ENCODE measurements around the gene EPHA2.
"Not testable (repeated sequence)": the region's sequence is repeated elsewhere in the genome, so short reads cannot be mapped to it uniquely, and the experiment has no call there.

Gene EPHA2

DNA sequence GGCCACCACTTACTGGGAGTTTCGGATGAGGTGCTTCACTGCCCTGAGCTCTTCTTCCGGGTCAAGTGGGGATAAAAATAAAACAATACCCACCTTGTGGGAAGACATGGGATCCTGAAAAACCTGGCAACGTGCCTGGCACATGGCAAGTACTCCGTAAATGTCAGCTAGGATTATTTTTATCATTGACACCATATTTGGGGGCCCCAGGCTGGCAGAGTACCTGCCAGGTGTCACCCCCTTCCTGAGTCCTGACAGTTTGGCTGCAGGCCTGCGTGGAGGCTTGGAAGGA lies 9.2 kb upstream of the EPHA2 start:
- H3K4me1 Mint-ChIP-seq, result peaks cover 78% of the 10 kb centered on the region
- H3K27ac Mint-ChIP-seq, result peak overlapping the region in 1 of 2 donors; percentile 29
- DNase-seq, result no peak
- no peaks in the 10 kb centered on the region for H3K9me3 Mint-ChIP-seq
- ATAC-seq, result no peak
- peaks cover 64% of the 10 kb centered on the region for H3K27me3 Mint-ChIP-seq
- no peak overlapping the region for H3K4me3 Mint-ChIP-seq

DNA sequence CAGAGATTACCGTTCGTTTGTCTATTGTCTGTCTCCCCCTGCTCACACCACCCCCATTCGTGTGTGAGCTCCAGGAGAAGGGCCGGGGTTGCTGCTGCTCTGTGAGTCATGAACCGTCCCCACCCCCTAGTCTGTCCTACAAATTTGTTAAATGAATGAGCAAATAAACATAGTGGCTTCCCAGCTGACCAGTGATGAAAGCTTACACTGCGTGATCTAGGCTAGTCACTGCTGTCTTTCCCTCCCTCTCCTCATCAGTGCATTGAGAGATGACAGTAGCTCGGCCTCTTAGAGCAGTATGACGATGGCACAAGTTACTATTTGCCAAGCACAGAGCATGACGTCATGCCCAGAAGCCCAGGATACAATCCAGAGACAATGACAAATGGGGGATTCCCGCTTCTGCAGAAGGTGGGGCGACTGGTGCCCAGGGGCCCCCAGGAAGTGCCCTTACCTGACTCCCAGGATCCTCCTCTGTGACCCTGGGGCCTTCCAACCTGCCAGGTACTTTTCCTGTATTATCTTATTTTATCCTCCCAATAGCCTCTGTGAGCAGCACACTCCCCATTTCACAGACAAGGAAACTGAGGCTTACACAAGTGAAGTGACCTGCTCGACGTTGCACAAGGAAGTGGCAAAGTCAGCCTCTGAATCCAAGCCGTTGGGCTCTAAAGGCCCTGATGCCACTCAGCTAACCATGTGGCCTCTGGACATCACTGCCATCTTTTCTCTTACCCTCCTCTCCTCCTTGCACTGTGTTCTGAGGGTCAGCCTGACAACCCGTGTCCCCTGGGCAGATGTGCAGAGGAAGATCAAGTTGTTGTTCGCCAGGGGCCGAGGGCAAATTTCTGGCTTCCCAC lies 8.6 kb upstream of the EPHA2 start:
- DNase-seq (no peak), ATAC-seq (peak; percentile 21)
- Mint-ChIP-seq H3K4me3 (peak overlapping the region in 1 of 2 donors; percentile 60), H3K27ac (no peak overlapping the region), H3K27me3 (peaks cover 58% of the 10 kb centered on the region), H3K9me3 (no peaks in the 10 kb centered on the region), H3K4me1 (peaks cover 76% of the 10 kb centered on the region)

DNA sequence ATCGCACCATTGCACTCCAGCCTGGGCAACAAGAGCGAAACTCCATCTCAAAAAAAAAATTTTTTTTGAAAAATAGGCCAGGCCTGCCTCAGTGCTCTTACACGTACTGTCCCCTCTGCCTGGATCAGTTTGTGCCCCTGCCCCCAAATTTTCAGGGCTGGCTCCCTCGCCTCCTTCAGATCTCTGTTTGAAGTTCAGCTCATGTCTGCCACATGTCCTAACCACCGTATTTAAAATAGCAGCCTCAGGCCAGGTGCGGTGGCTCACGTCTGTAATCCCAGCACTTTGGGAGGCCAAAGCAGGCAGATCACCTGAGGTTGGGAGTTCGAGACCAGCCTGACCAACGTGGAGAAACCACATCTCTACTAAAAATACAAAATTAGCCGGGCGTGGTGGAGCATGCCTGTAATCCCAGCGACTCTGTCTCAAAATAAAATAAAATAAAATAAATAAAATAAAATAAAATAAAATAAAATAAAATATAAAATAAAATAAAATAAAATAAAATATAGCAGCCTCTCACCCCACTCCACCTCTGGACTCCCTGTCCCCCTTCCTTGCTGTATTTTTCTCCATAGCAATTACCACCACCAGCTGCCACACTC lies 7.8 kb upstream of the EPHA2 start:
- H3K4me1 Mint-ChIP-seq, result peaks cover 72% of the 10 kb centered on the region
- DNase-seq, H3K9me3 Mint-ChIP-seq, H3K27ac Mint-ChIP-seq, ATAC-seq: not testable (repeated sequence)
- peaks cover 51% of the 10 kb centered on the region for H3K27me3 Mint-ChIP-seq
- H3K4me3 Mint-ChIP-seq, result peak overlapping the region; percentile 44 to 60

DNA sequence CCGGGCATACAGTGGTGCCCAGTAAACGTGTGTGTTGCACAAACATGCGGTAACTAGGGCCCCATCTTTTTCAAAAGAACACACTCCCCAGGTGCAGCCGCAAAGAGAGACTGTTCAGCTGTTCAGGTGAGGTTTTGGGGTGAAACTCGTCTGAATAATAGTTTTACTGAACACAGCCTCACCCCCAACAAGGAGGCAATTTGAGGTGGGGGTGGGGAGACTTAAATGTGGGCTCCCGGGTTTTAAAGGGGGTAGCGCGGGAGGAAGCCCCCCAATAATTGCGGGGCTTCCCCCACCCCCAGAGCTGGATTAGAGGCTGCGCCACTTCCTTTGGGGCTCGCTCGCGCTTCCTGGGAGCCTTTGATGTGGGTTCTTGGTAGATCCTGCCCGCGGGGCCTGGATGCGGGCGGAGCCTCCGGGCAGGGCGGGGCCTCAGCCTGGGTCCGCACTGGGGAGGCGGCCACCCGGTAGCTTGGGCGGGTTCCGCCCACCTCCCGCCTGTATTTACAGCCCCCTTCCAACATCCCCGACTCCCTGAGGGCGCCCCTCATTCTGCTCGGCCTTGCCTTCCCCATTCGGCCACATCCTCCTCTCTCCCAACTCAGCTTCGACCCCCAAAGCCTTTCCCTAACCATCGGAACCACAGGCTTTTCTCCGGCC lies 6.4 kb upstream of the EPHA2 start:
- H3K4me1 Mint-ChIP-seq, result peaks cover 76% of the 10 kb centered on the region
- peak in 1 of 2 donors; percentile 36 for DNase-seq
- H3K4me3 Mint-ChIP-seq, result peak overlapping the region; percentile 84 to 90
- peak overlapping the region in 1 of 2 donors; percentile 54 for H3K27ac Mint-ChIP-seq
- H3K9me3 Mint-ChIP-seq, result no peaks in the 10 kb centered on the region
- peak; percentile 50 for ATAC-seq
- peaks cover 49% of the 10 kb centered on the region for H3K27me3 Mint-ChIP-seq

GRCh38 chr1:16161717-16162116 lies 5.8 kb upstream of the EPHA2 start:
- peak overlapping the region in 1 of 2 donors; percentile 90 for H3K4me3 Mint-ChIP-seq
- H3K27ac Mint-ChIP-seq, result no peak overlapping the region
- no peaks in the 10 kb centered on the region for H3K9me3 Mint-ChIP-seq
- DNase-seq, result no peak
- peaks cover 77% of the 10 kb centered on the region for H3K4me1 Mint-ChIP-seq
- peaks cover 48% of the 10 kb centered on the region for H3K27me3 Mint-ChIP-seq
- no peak for ATAC-seq

DNA sequence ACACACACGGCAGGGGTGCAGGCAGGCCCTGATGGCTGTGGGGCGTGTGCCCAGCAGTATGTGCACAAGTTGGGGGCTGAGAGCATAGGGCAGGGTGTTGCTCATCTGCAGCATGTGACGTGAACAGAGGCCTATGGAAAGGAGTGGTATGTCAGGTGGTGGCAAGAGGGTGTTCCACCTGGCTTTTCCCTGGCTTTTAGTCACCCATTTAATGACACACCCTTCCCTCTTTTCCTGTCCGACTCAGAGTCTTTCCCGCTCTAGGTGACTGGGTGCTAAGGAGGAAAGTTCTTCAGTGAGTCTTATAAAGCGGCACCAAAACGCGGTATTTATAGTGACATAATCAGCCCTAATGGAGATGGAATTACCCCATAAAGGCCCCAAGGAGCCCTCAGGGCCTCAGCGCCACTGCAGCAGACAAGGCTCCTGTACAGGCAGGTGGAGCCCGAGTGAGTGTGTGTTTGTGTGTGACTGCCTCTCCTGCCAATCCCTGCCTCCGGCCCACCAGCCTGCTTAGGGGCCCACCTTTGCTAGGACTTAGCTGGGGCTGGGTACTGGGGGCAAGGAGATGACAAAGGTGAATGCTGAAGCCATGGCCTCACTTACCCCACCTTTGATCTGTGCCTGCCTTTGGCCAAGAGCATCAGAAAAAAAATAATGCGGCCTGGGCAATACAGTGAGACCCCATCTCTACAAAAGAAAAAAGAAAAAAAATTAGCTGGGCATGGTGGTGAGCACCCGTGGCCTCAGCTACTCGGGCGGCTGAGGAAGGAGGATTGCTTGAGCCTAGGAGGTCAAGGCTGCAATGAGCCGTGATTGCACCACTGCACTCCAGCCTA lies 3.3 kb upstream of the EPHA2 start:
- Mint-ChIP-seq H3K9me3 (no peaks in the 10 kb centered on the region), H3K4me1 (peaks cover 79% of the 10 kb centered on the region), H3K27me3 (peaks cover 44% of the 10 kb centered on the region), H3K27ac (no peak overlapping the region), H3K4me3 (no peak overlapping the region)
- DNase-seq (no peak), ATAC-seq (no peak)

- peak; percentile 30 to 42 for DNase-seq
- Mint-ChIP-seq H3K4me3 (no peak overlapping the region), H3K27me3 (peaks cover 47% of the 10 kb centered on the region), H3K4me1 (peaks cover 79% of the 10 kb centered on the region), H3K27ac (no peak overlapping the region), H3K9me3 (no peaks in the 10 kb centered on the region)
- peak; percentile 76 for ATAC-seq
Measured at GRCh38 chr1:16158025-16158424, 2.2 kb upstream of the EPHA2 start.

DNA sequence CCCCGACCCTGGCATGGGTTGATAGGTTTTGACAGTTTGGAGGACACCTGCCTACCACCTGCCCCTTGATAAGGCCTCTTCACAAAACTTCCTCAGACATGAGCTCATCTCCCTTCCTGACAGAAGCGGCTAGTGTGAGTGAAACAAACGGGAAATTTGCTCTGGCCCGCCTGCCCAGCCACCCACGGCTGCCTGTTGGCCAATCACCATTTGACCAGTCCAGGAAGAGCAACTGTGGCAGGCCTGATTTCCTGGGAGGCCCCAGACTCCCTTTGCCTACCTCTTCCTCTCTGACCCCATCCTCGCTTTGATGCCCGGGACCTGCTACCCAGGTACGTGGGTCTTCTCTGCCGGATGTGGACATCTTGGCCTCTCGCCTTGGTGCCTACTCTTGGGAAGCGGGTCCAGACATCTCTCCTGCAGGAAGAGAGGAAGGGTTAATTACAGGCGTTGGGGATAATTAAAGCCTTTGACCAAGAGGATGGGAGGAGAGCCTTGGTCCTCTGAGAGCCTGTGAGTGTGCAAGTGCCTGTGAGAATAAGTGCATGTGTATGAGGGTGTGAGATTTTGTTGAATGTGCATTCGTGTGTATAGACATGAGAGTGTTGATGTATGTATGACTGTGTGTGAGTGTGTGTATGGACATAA lies 1.1 kb upstream of the EPHA2 start:
- Mint-ChIP-seq H3K4me3 (no peak overlapping the region), H3K4me1 (peaks cover 73% of the 10 kb centered on the region), H3K9me3 (no peaks in the 10 kb centered on the region), H3K27ac (no peak overlapping the region), H3K27me3 (peaks cover 54% of the 10 kb centered on the region)
- no peak for ATAC-seq
- no peak for DNase-seq

DNA sequence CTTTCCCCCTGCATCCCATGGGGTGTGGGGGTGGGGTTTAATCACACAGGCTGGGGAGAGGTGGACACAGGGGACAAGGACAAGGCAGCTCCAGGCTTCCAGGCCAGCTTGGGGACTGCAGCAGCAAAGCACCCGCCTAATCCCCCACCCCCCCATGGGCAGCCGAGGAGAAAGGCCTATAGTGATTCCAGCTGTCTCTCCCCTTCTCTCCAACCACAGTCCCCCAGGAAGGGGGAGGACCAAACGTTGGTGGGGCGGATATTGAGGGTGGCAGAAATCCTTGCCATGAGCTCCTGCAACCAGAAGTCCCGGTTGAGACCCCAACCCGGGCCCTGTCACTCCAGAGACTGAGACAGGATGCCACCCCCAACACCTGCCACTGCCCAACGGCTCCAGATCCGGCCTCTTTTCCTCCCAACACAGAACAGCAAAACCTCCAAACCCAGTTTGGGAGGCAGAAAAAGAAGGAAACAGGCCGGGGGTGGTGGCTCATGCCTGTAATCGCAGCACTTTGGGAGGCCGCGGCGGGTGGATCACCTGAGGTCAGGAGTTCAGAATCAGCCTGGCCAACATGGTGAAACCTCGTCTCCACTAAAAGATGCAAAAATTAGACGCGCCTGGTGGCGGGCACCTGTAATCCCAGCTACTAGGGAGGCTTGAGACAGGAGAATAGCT lies 1.7 kb downstream of the EPHA2 start:
- peak overlapping the region; percentile 68 to 79 for H3K4me3 Mint-ChIP-seq
- ATAC-seq (no peak), DNase-seq (no peak)
- H3K27ac Mint-ChIP-seq, result no peak overlapping the region
- peaks cover 76% of the 10 kb centered on the region for H3K4me1 Mint-ChIP-seq
- peaks cover 60% of the 10 kb centered on the region for H3K27me3 Mint-ChIP-seq
- no peaks in the 10 kb centered on the region for H3K9me3 Mint-ChIP-seq

- H3K9me3 Mint-ChIP-seq, result no peaks in the 10 kb centered on the region
- peaks cover 67% of the 10 kb centered on the region for H3K27me3 Mint-ChIP-seq
- no peak overlapping the region for H3K27ac Mint-ChIP-seq
- no peak for DNase-seq
- peaks cover 68% of the 10 kb centered on the region for H3K4me1 Mint-ChIP-seq
- H3K4me3 Mint-ChIP-seq, result peak overlapping the region in 1 of 2 donors; percentile 14
- no peak for ATAC-seq
Measured at GRCh38 chr1:16153096-16153998, 2.5 kb downstream of the EPHA2 start.

GRCh38 chr1:16152481-16153087 lies 3.3 kb downstream of the EPHA2 start:
- no peak overlapping the region for H3K4me3 Mint-ChIP-seq
- peaks cover 61% of the 10 kb centered on the region for H3K4me1 Mint-ChIP-seq
- DNase-seq (no peak), ATAC-seq (no peak)
- no peak overlapping the region for H3K27ac Mint-ChIP-seq
- no peaks in the 10 kb centered on the region for H3K9me3 Mint-ChIP-seq
- H3K27me3 Mint-ChIP-seq, result peaks cover 72% of the 10 kb centered on the region

DNA sequence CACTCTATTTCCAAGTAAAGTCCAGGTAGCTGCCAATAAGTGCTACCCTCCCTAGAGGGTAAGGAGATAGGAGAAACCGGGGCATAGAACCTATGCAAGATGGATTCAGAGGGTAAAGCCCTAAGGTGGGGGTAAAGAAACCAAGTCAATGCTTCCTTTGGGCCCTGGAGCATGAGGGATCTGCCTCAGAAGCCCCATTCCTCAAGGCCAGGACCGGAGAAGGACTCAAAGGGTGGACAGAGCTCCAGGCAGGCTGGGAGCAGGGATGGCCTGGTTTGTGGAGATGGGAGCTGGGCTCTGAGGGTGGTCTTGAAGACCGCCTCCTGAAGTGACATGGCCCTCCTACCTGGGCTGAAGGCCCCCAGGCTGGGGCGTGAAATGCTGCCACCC lies 3.9 kb downstream of the EPHA2 start:
- Mint-ChIP-seq H3K27me3 (peaks cover 72% of the 10 kb centered on the region), H3K9me3 (no peaks in the 10 kb centered on the region), H3K4me1 (peaks cover 55% of the 10 kb centered on the region), H3K27ac (peak overlapping the region; percentile 63 to 76), H3K4me3 (no peak overlapping the region)
- DNase-seq (no peak), ATAC-seq (no peak)

DNA sequence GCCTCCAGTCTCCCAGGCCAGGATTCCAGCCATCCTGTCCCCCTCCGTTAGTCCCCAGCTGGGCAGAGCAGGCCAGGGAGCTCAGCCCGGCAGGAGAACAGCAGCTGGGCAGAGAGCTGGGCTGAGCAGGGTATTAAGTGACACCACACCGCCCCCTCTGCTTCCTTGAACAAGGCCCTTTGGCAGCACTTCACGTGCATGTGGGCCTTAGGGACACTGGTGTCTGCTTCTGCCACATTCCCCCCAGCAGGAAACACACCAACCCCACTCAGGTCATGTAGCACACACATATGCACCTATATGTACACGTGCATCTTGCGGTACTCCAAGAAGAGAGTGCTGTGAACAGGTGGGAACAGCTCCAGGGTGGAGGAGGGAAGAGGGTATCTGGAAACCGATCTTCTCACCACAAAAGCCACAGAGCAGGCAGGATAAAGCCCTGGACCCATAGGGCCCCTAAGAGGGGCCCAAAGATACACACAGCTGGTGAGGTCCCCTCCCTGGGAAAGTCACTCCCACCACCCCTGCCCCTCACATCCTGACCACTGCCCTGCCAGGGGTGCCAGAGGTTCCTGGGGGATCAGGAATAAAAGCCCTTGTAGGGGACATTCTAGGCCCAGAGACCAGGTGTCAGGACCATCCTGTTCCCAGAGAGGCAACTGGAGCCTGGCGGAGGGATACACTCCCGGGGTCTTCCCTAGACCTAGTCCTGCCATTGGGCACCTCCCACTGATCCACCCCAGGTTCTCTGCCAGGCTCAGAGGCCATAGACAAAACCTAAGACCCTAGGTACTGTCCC lies 4.5 kb downstream of the EPHA2 start:
- DNase-seq (no peak), ATAC-seq (no peak)
- Mint-ChIP-seq H3K4me1 (peaks cover 52% of the 10 kb centered on the region), H3K27me3 (peaks cover 72% of the 10 kb centered on the region), H3K27ac (peak overlapping the region in 1 of 2 donors; percentile 76), H3K4me3 (no peak overlapping the region), H3K9me3 (no peaks in the 10 kb centered on the region)

Data from stimulated activated naive CD8-positive, alpha-beta T cell treated with anti-CD3 and anti-CD28 coated beads, Interleukin-15, amount 100 ng/mL, for 72 hours (primary cell).